T-helper 1 cell treated with Interleukin-12 subunit alpha and Interleukin-12 subunit beta and Interleukin-4 antibody, amounts not matched to agents 30 μg/mL and 1 μg/mL, for 36 hours (primary cell): ENCODE measurements around the gene ADAM8.
"Not testable (repeated sequence)": the region's sequence is repeated elsewhere in the genome, so short reads cannot be mapped to it uniquely, and the experiment has no call there.

Experiments used
- H3K27ac Mint-ChIP-seq: one replicate; pipeline ENCODE4 v1.8.0; 2021; ENCODE audit warnings: mild to moderate bottlenecking, mixed read lengths
- H3K27me3 Mint-ChIP-seq: one replicate; pipeline ENCODE4 v1.8.0; 2021; ENCODE audit warnings: low read depth, mixed read lengths
- H3K36me3 Mint-ChIP-seq: one replicate; pipeline ENCODE4 v1.8.0; 2021; ENCODE audit warnings: low read depth, mixed read lengths
- H3K4me1 Mint-ChIP-seq: one replicate; pipeline ENCODE4 v1.8.0; 2021; ENCODE audit warnings: low read depth, mixed read lengths
- H3K4me3 Mint-ChIP-seq: one replicate; pipeline ENCODE4 v1.8.0; 2021; ENCODE audit warnings: mild to moderate bottlenecking, moderate library complexity, mixed read lengths
- H3K9me3 Mint-ChIP-seq: one replicate; pipeline ENCODE4 v1.8.0; 2021; ENCODE audit warnings: mixed read lengths

Gene ADAM8

GRCh38 chr10:133246236-133246626 lies 30.4 kb downstream of the ADAM8 start:
- H3K4me3 Mint-ChIP-seq, result no peak overlapping the region
- H3K27me3 Mint-ChIP-seq, result peaks cover 15% of the 10 kb centered on the region
- no peaks in the 10 kb centered on the region for H3K36me3 Mint-ChIP-seq
- H3K27ac Mint-ChIP-seq, result no peak overlapping the region
- H3K4me1 Mint-ChIP-seq, result peaks cover 10% of the 10 kb centered on the region
- H3K9me3 Mint-ChIP-seq, result no peaks in the 10 kb centered on the region

GRCh38 chr10:133245439-133246235 lies 31.0 kb downstream of the ADAM8 start:
- Mint-ChIP-seq H3K27ac (no peak overlapping the region), H3K4me3 (no peak overlapping the region), H3K36me3 (no peaks in the 10 kb centered on the region), H3K4me1 (peaks cover 14% of the 10 kb centered on the region), H3K9me3 (no peaks in the 10 kb centered on the region), H3K27me3 (peaks cover 21% of the 10 kb centered on the region)

- Mint-ChIP-seq H3K4me1 (peaks cover 14% of the 10 kb centered on the region), H3K9me3 (no peaks in the 10 kb centered on the region), H3K36me3 (no peaks in the 10 kb centered on the region), H3K27me3 (peaks cover 37% of the 10 kb centered on the region), H3K4me3 (no peak overlapping the region), H3K27ac (no peak overlapping the region)
These were observed 33.1 kb downstream of the ADAM8 start for GRCh38 chr10:133243593-133243992.

GRCh38 chr10:133242611-133243356 lies 33.9 kb downstream of the ADAM8 start:
- Mint-ChIP-seq H3K4me1 (peaks cover 14% of the 10 kb centered on the region), H3K27ac (no peak overlapping the region), H3K9me3 (no peaks in the 10 kb centered on the region), H3K36me3 (no peaks in the 10 kb centered on the region), H3K4me3 (peak overlapping the region; percentile 37), H3K27me3 (peaks cover 41% of the 10 kb centered on the region)

GRCh38 chr10:133241501-133242205 lies 35.0 kb downstream of the ADAM8 start:
- peaks cover 44% of the 10 kb centered on the region for H3K27me3 Mint-ChIP-seq
- peak overlapping the region; percentile 66 for H3K4me3 Mint-ChIP-seq
- no peak overlapping the region for H3K27ac Mint-ChIP-seq
- H3K36me3 Mint-ChIP-seq, result no peaks in the 10 kb centered on the region
- H3K9me3 Mint-ChIP-seq, result no peaks in the 10 kb centered on the region
- H3K4me1 Mint-ChIP-seq, result peaks cover 11% of the 10 kb centered on the region

- Mint-ChIP-seq H3K27ac (no peak overlapping the region), H3K9me3 (no peaks in the 10 kb centered on the region), H3K27me3 (peaks cover 51% of the 10 kb centered on the region), H3K36me3 (no peaks in the 10 kb centered on the region), H3K4me3 (no peak overlapping the region), H3K4me1 (peaks cover 11% of the 10 kb centered on the region)
These were observed 36.7 kb downstream of the ADAM8 start for GRCh38 chr10:133239990-133240389.

- H3K4me3 Mint-ChIP-seq, result no peak overlapping the region
- H3K9me3 Mint-ChIP-seq, result no peaks in the 10 kb centered on the region
These were observed 38.2 kb downstream of the ADAM8 start for GRCh38 chr10:133238466-133238804.

GRCh38 chr10:133237588-133238465 lies 38.8 kb downstream of the ADAM8 start, which contains the start of gene VENTX:
VENTX (plus strand) TSS chr10:133237855; CDS start chr10:133237915, 60 bp downstream.
- peaks cover 66% of the 10 kb centered on the region for H3K27me3 Mint-ChIP-seq

More at GRCh38 chr10:133238466-133238804, 38.2 kb downstream of the ADAM8 start:
- Mint-ChIP-seq H3K4me1 (peaks cover 11% of the 10 kb centered on the region), H3K27me3 (peaks cover 64% of the 10 kb centered on the region), H3K36me3 (no peaks in the 10 kb centered on the region), H3K27ac (no peak overlapping the region)

GRCh38 chr10:133237241-133237587 lies 39.5 kb downstream of the ADAM8 start:
- peaks cover 69% of the 10 kb centered on the region for H3K27me3 Mint-ChIP-seq
- H3K36me3 Mint-ChIP-seq, result no peaks in the 10 kb centered on the region
- H3K4me3 Mint-ChIP-seq, result no peak overlapping the region
- H3K4me1 Mint-ChIP-seq, result peaks cover 11% of the 10 kb centered on the region
- no peak overlapping the region for H3K27ac Mint-ChIP-seq
- H3K9me3 Mint-ChIP-seq, result no peaks in the 10 kb centered on the region

More at GRCh38 chr10:133237588-133238465, 38.8 kb downstream of the ADAM8 start, which contains the start of gene VENTX:
- Mint-ChIP-seq H3K36me3 (no peaks in the 10 kb centered on the region), H3K9me3 (no peaks in the 10 kb centered on the region), H3K27ac (no peak within 1 kb of the TSS), H3K4me3 (no peak within 1 kb of the TSS), H3K4me1 (peaks cover 11% of the 10 kb centered on the region)

- H3K4me1 Mint-ChIP-seq, result peaks cover 8% of the 10 kb centered on the region
- H3K27me3 Mint-ChIP-seq, result peaks cover 71% of the 10 kb centered on the region
- no peak overlapping the region for H3K27ac Mint-ChIP-seq
- H3K9me3 Mint-ChIP-seq, result no peaks in the 10 kb centered on the region
- no peak overlapping the region for H3K4me3 Mint-ChIP-seq
- no peaks in the 10 kb centered on the region for H3K36me3 Mint-ChIP-seq
These were observed 40.0 kb downstream of the ADAM8 start for GRCh38 chr10:133236401-133237240.

GRCh38 chr10:133235932-133236331 lies 40.7 kb downstream of the ADAM8 start:
- no peak overlapping the region for H3K27ac Mint-ChIP-seq
- H3K27me3 Mint-ChIP-seq, result peaks cover 70% of the 10 kb centered on the region
- peaks cover 2% of the 10 kb centered on the region for H3K4me1 Mint-ChIP-seq
- H3K9me3 Mint-ChIP-seq, result no peaks in the 10 kb centered on the region
- no peaks in the 10 kb centered on the region for H3K36me3 Mint-ChIP-seq
- H3K4me3 Mint-ChIP-seq, result no peak overlapping the region

- peaks cover 66% of the 10 kb centered on the region for H3K27me3 Mint-ChIP-seq
- H3K27ac Mint-ChIP-seq, result no peak overlapping the region
- no peak overlapping the region for H3K4me3 Mint-ChIP-seq
- no peaks in the 10 kb centered on the region for H3K9me3 Mint-ChIP-seq
- no peaks in the 10 kb centered on the region for H3K4me1 Mint-ChIP-seq
- no peaks in the 10 kb centered on the region for H3K36me3 Mint-ChIP-seq
These were observed 41.3 kb downstream of the ADAM8 start for GRCh38 chr10:133235265-133235855.

- H3K9me3 Mint-ChIP-seq, H3K27ac Mint-ChIP-seq, H3K36me3 Mint-ChIP-seq, H3K4me3 Mint-ChIP-seq, H3K4me1 Mint-ChIP-seq: not testable (repeated sequence)
- peaks cover 63% of the 10 kb centered on the region for H3K27me3 Mint-ChIP-seq
These were observed 41.9 kb downstream of the ADAM8 start for GRCh38 chr10:133234796-133235195.
